Osteocyte (in vitro differentiated cells): ENCODE data around the gene VAV1. TPM values are rescaled to one million over a fixed set of nuclear protein-coding genes. Genes with fewer than 3 reads are reported as not detected.

Source experiments
- DNase-seq: peaks from one replicate; pipeline ENCODE4 v3.0.0; 2021; ENCODE audit warnings: mixed read lengths; ENCODE audit not compliant: unreplicated experiment; ENCODE audit errors: extremely low spot score
- H3K27ac Mint-ChIP-seq: one replicate; pipeline ENCODE4 v1.8.0; 2021; ENCODE audit warnings: mild to moderate bottlenecking, mixed read lengths; ENCODE audit not compliant: unreplicated experiment
- H3K27me3 Mint-ChIP-seq: one replicate; pipeline ENCODE4 v1.8.0; 2021; ENCODE audit warnings: mixed read lengths; ENCODE audit not compliant: unreplicated experiment
- H3K36me3 Mint-ChIP-seq: one replicate; pipeline ENCODE4 v1.8.0; 2021; ENCODE audit warnings: mixed read lengths; ENCODE audit not compliant: unreplicated experiment
- H3K4me1 Mint-ChIP-seq: one replicate; pipeline ENCODE4 v1.8.0; 2021; ENCODE audit warnings: mixed read lengths; ENCODE audit not compliant: unreplicated experiment
- H3K4me3 Mint-ChIP-seq: one replicate; pipeline ENCODE4 v1.8.0; 2021; ENCODE audit warnings: mild to moderate bottlenecking, moderate library complexity, mixed read lengths; ENCODE audit not compliant: unreplicated experiment
- H3K9me3 Mint-ChIP-seq: one replicate; pipeline ENCODE4 v1.8.0; 2021; ENCODE audit warnings: mixed read lengths; ENCODE audit not compliant: unreplicated experiment
- CTCF ChIP-seq: fragments of 200-600 bp; sonication (generic); IDR thresholded peaks from 2 replicates; pipeline ENCODE4 v1.5.0; 2021; ENCODE audit warnings: antibody characterized with exemption, mild to moderate bottlenecking, moderate library complexity
- total RNA-seq: library from RNA; stranded (reverse); gene quantifications from 2 replicates; pipeline ENCODE4 v1.2.1, GENCODE V29; 2021

Gene VAV1
- total RNA-seq, 1 donor from 2014 or later = not detected

DNA sequence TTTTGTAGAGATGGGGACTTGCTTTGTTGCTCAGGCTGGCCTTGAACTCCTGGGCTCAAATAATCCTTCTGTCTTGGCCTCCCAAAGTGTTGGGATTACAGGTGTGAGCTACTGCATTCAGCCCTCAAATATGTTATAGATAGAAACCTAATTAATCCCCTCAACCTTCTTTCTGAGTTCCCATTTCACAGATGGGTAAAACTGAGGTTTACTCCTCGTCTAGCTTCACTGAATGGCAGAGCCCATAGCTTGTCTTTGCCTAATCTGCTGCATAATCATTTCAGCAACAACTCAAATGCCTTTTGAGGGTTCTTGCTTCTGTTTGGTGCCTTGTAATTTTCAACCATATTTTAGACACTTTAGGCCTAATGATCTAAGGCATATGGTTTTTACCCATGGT lies 78.9 kb downstream of the VAV1 start:
- no peak overlapping the region for H3K4me3 Mint-ChIP-seq

GRCh38 chr19:6852001-6852400 lies 79.5 kb downstream of the VAV1 start:
- TF ChIP-seq CTCF = no peak
- H3K27ac Mint-ChIP-seq = no peak overlapping the region

More for the DNA sequence above, 78.9 kb downstream of the VAV1 start:
- Mint-ChIP-seq H3K4me1 (peaks cover 2% of the 10 kb centered on the region), H3K27ac (no peak overlapping the region), H3K36me3 (no peaks in the 10 kb centered on the region), H3K9me3 (no peaks in the 10 kb centered on the region), H3K27me3 (no peaks in the 10 kb centered on the region)
- DNase-seq = no peak
- no peak for TF ChIP-seq CTCF

DNA sequence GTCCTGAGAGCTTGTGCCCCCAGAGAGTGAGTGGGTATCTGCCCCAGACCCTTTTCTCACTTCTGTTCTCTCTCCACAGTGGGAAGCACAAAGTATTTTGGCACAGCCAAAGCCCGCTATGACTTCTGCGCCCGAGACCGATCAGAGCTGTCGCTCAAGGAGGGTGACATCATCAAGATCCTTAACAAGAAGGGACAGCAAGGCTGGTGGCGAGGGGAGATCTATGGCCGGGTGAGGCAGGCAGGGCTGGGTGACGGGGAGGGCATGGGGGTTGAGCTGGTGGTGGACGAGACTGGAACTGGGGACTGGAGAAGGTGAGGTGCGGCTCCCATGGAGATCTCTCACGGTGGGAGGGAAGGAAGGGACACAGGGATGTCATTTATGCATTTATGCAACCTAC lies 81.4 kb downstream of the VAV1 start:
- DNase-seq = no peak
- no peak for TF ChIP-seq CTCF
- no peak overlapping the region for H3K4me3 Mint-ChIP-seq
- no peaks in the 10 kb centered on the region for H3K36me3 Mint-ChIP-seq
- peaks cover 2% of the 10 kb centered on the region for H3K4me1 Mint-ChIP-seq
- no peaks in the 10 kb centered on the region for H3K9me3 Mint-ChIP-seq
- no peaks in the 10 kb centered on the region for H3K27me3 Mint-ChIP-seq
- no peak overlapping the region for H3K27ac Mint-ChIP-seq

More at GRCh38 chr19:6852001-6852400, 79.5 kb downstream of the VAV1 start:
- DNase-seq = no peak
- Mint-ChIP-seq H3K27me3 (no peaks in the 10 kb centered on the region), H3K36me3 (no peaks in the 10 kb centered on the region), H3K4me1 (peaks cover 2% of the 10 kb centered on the region), H3K9me3 (no peaks in the 10 kb centered on the region), H3K4me3 (no peak overlapping the region)

DNA sequence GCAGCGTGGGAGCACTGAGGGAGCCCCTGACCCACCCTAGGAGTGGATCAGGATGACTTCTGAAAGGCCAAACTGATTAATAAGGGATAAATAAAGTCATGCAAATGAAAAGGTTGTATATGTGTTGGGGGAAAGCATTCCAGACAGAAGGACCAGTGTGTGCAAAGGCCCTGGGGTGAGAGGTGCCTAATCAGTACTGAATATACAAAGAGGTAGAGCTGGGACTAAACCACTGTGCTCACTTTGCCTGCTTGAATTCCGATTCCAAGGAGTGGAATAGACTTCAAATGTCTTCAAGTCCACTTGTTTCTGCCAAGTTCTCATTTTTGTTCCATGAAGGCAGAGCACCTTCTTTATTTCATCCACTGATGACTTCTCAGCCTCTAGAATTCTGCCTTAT lies 82.2 kb downstream of the VAV1 start:
- no peak for TF ChIP-seq CTCF
- H3K4me1 Mint-ChIP-seq = peaks cover 2% of the 10 kb centered on the region
- DNase-seq = no peak
- no peaks in the 10 kb centered on the region for H3K27me3 Mint-ChIP-seq
- no peak overlapping the region for H3K4me3 Mint-ChIP-seq
- no peaks in the 10 kb centered on the region for H3K36me3 Mint-ChIP-seq
- no peak overlapping the region for H3K27ac Mint-ChIP-seq
- H3K9me3 Mint-ChIP-seq = no peaks in the 10 kb centered on the region

DNA sequence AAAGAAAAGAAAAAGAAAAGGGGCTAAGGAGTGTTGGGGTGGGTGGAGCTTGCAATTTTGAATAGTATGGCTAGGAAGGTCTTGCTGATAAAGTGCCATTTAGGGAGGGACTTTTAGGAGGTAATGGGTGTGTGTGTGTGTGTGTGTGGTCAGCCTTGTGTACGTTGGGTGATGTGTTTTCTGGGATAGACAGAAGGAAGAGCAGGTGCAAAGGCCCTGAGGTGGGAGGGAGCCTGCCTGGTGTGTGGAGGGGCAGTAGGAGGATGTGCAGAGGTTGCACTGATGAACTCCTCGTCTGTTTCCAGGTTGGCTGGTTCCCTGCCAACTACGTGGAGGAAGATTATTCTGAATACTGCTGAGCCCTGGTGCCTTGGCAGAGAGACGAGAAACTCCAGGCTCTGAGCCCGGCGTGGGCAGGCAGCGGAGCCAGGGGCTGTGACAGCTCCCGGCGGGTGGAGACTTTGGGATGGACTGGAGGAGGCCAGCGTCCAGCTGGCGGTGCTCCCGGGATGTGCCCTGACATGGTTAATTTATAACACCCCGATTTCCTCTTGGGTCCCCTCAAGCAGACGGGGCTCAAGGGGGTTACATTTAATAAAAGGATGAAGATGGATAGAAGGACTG lies 84.4 kb downstream of the VAV1 start:
- no peak for TF ChIP-seq CTCF
- H3K36me3 Mint-ChIP-seq = no peaks in the 10 kb centered on the region
- H3K4me1 Mint-ChIP-seq = no peaks in the 10 kb centered on the region
- no peaks in the 10 kb centered on the region for H3K27me3 Mint-ChIP-seq
- H3K4me3 Mint-ChIP-seq = no peak overlapping the region
- no peaks in the 10 kb centered on the region for H3K9me3 Mint-ChIP-seq
- no peak overlapping the region for H3K27ac Mint-ChIP-seq
- no peak for DNase-seq
